Colon (tissue), 2 donors: Measurements from ENCODE around the gene SPDEF.

ENCODE experiments used
- FAIRE-seq: peaks from 2 replicates; lab custom pipeline; 2012; peaks lifted over from hg19 to GRCh38; lab: Jason Lieb, UNC
- donor health status: control.
- donor health status: control.

The SPDEF gene

GRCh38 chr6:34583861-34584604, 27.9 kb upstream of the SPDEF start:
- FAIRE-seq = no peak

- no peak for FAIRE-seq
Observed at GRCh38 chr6:34583461-34583860, 27.3 kb upstream of the SPDEF start.

- no peak for FAIRE-seq
Observed at GRCh38 chr6:34581561-34581920, 25.4 kb upstream of the SPDEF start.

GRCh38 chr6:34580707-34581560, 24.8 kb upstream of the SPDEF start:
- FAIRE-seq = no peak

GRCh38 chr6:34578445-34579262, 22.5 kb upstream of the SPDEF start:
- no peak for FAIRE-seq

- FAIRE-seq = no peak
Observed at GRCh38 chr6:34576286-34576955, 20.3 kb upstream of the SPDEF start.

- FAIRE-seq = no peak
Observed at GRCh38 chr6:34575326-34575725, 19.2 kb upstream of the SPDEF start.

GRCh38 chr6:34574647-34575293, 18.6 kb upstream of the SPDEF start:
- FAIRE-seq = no peak

- no peak for FAIRE-seq
Observed at GRCh38 chr6:34573567-34574183, 17.5 kb upstream of the SPDEF start.

- no peak for FAIRE-seq
Observed at GRCh38 chr6:34572585-34572984, 16.5 kb upstream of the SPDEF start.

GRCh38 chr6:34572021-34572420, 15.9 kb upstream of the SPDEF start:
- no peak for FAIRE-seq

GRCh38 chr6:34571388-34571787, 15.3 kb upstream of the SPDEF start:
- no peak for FAIRE-seq

- no peak for FAIRE-seq
Observed at GRCh38 chr6:34570066-34570833, 14.1 kb upstream of the SPDEF start.

GRCh38 chr6:34569361-34569973, 13.3 kb upstream of the SPDEF start:
- FAIRE-seq = no peak

GRCh38 chr6:34568341-34569201, 12.4 kb upstream of the SPDEF start:
- no peak for FAIRE-seq

- no peak for FAIRE-seq
Observed at GRCh38 chr6:34566830-34567546, 10.9 kb upstream of the SPDEF start.

GRCh38 chr6:34565722-34566137, 9.6 kb upstream of the SPDEF start:
- no peak for FAIRE-seq

- FAIRE-seq = no peak
Observed at GRCh38 chr6:34564181-34564580, 8.1 kb upstream of the SPDEF start.
